ENCODE data around the gene SHC2.
"Not testable (repeated sequence)": the region's sequence is repeated elsewhere in the genome, so short reads cannot be mapped to it uniquely, and the experiment has no call there.

SHC2 gene

GRCh38 chr19:389255-389934 is 71.4 kb downstream of the SHC2 start:
- no peak for DNase-seq (ENCODE audit: low read depth)

GRCh38 chr19:388691-389090 is 72.1 kb downstream of the SHC2 start:
- DNase-seq (ENCODE audit: low read depth) = no peak

- DNase-seq (ENCODE audit: low read depth) = no peak
Measured at GRCh38 chr19:387777-388176, 73.1 kb downstream of the SHC2 start.

GRCh38 chr19:386632-387301 is 74.1 kb downstream of the SHC2 start:
- DNase-seq (ENCODE audit: low read depth) = not testable (repeated sequence)

- DNase-seq (ENCODE audit: low read depth) = not testable (repeated sequence)
Measured at GRCh38 chr19:386189-386588, 74.6 kb downstream of the SHC2 start.

GRCh38 chr19:384799-385169 is 76.0 kb downstream of the SHC2 start:
- DNase-seq (ENCODE audit: low read depth) = no peak

GRCh38 chr19:383922-384798 is 76.7 kb downstream of the SHC2 start:
- no peak for DNase-seq (ENCODE audit: low read depth)

- DNase-seq (ENCODE audit: low read depth) = no peak
Measured at GRCh38 chr19:383040-383439, 77.8 kb downstream of the SHC2 start.

GRCh38 chr19:382578-382977 is 78.3 kb downstream of the SHC2 start:
- DNase-seq (ENCODE audit: low read depth) = not testable (repeated sequence)

GRCh38 chr19:381901-382300 is 78.9 kb downstream of the SHC2 start:
- not testable (repeated sequence) for DNase-seq (ENCODE audit: low read depth)

- DNase-seq (ENCODE audit: low read depth) = not testable (repeated sequence)
Measured at GRCh38 chr19:380618-381219, 80.1 kb downstream of the SHC2 start.

- no peak for DNase-seq (ENCODE audit: low read depth)
Measured at GRCh38 chr19:379796-380195, 81.0 kb downstream of the SHC2 start.

- DNase-seq (ENCODE audit: low read depth) = no peak
Measured at GRCh38 chr19:378706-379105, 82.1 kb downstream of the SHC2 start.

GRCh38 chr19:377801-378581 is 82.8 kb downstream of the SHC2 start:
- DNase-seq (ENCODE audit: low read depth) = no peak

GRCh38 chr19:376111-376470 is 84.7 kb downstream of the SHC2 start:
- DNase-seq (ENCODE audit: low read depth) = no peak

- DNase-seq (ENCODE audit: low read depth) = no peak
Measured at GRCh38 chr19:375395-376110, 85.3 kb downstream of the SHC2 start.

GRCh38 chr19:374886-375235 is 86.0 kb downstream of the SHC2 start:
- DNase-seq (ENCODE audit: low read depth) = no peak

GRCh38 chr19:374183-374885 is 86.5 kb downstream of the SHC2 start:
- DNase-seq (ENCODE audit: low read depth) = no peak

- no peak for DNase-seq (ENCODE audit: low read depth)
Measured at GRCh38 chr19:373391-374182, 87.2 kb downstream of the SHC2 start.

Data from stimulated activated CD8-positive, alpha-beta memory T cell treated with anti-CD3 and anti-CD28 coated beads, Interleukin-7, amount 100 ng/mL, for 24 hours (primary cell).